ENCODE measurements around the gene NCSTN. TPM values are rescaled to one million over a fixed set of nuclear protein-coding genes. Genes with fewer than 3 reads are reported as not detected.

NCSTN gene
- total and polyA plus RNA-seq, 10 of the 15 experiments (the other 5 are each of a cell fraction or from before 2014, with no cell fraction given): 33.3 to 88.2 (median 60.4) TPM

DNA sequence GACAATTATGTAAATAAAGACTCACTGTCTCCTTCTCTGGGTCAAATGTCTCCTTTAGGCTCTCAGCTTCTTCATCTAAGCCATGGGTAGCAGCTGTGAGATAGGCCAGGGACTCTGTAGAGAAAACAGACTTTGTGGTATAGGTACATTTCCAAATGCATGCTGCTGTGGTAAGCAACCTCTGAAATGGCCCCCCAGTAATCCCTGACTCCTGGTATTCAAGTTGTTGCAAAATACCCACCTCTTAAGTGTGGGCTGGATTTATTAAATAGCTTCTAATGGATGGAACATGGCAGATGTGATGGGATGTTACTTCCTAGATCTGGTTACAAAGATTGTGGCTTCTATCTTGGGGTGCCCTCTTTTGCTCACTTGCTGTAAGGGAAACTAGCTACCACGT is 47.1 kb upstream of the NCSTN start (continued):
- TF ChIP-seq, protein P1, sequence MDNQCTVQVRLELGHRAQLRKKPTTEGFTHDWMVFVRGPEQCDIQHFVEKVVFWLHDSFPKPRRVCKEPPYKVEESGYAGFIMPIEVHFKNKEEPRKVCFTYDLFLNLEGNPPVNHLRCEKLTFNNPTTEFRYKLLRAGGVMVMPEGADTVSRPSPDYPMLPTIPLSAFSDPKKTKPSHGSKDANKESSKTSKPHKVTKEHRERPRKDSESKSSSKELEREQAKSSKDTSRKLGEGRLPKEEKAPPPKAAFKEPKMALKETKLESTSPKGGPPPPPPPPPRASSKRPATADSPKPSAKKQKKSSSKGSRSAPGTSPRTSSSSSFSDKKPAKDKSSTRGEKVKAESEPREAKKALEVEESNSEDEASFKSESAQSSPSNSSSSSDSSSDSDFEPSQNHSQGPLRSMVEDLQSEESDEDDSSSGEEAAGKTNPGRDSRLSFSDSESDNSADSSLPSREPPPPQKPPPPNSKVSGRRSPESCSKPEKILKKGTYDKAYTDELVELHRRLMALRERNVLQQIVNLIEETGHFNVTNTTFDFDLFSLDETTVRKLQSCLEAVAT (IDR thresholded peaks at IDR 0.05): no peak
- TF ChIP-seq RAD51 (IDR thresholded peaks at IDR 0.05) (no peak), SP1 (IDR thresholded peaks at IDR 0.05; ENCODE audit: low read depth, low read length) (no peak), CBX5 (IDR thresholded peaks at IDR 0.05; ENCODE audit: low read depth) (no peak), ASH2L (IDR thresholded peaks at IDR 0.05; ENCODE audit: borderline replicate concordance, low read depth) (no peak), BHLHE40 (IDR thresholded peaks at IDR 0.05; ENCODE audit: borderline replicate concordance in 1 of 2, low read depth in 2 of 2, low read length in 1 of 2) (no peak), WRNIP1 (IDR thresholded peaks at IDR 0.05; ENCODE audit: borderline replicate concordance, low read depth, low read length) (no peak)

DNA sequence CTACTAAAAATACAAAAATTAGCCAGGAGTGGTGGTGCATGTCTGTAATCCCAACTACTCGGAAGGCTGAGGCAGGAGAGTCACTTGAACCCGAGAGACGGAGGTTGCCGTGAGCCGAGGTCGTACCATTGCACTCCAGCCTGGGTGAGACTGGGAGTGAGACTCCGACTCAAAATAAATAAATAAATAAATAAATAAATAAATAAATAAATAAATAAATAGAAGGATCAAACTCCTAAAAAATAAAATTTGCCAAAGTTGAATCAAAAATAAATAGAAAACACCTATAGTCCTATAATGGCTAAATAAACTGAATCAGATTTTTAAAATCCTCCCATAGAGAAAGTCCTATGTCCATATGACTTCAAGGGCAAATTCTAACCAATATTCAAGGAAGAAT is 43.0 kb upstream of the NCSTN start:
- H3K4me1 ChIP-seq (ENCODE audit: control insufficient read depth, insufficient read depth, low read length): no peaks in the 10 kb centered on the region
- ATAC-seq: no peak
- 84% methylated on average over 7 of the region's 7 CpGs for WGBS (ENCODE audit: insufficient coverage, insufficient replicate concordance, low lambda C conversion rate, missing lambda C conversion rate)
- TF ChIP-seq SUPT20H (IDR thresholded peaks at IDR 0.05; ENCODE audit: borderline replicate concordance, control insufficient read depth, low read depth, low read length) (no peak), ZNF384 (IDR thresholded peaks at IDR 0.05; ENCODE audit: borderline replicate concordance, low read depth, low read length) (no peak), NR2C2 (IDR thresholded peaks at IDR 0.05; ENCODE audit: borderline replicate concordance, control insufficient read depth, insufficient read length, low read depth) (no peak), SP1 (IDR thresholded peaks at IDR 0.05; ENCODE audit: low read depth, low read length) (no peak), BHLHE40 (IDR thresholded peaks at IDR 0.05; ENCODE audit: borderline replicate concordance in 1 of 2, low read depth in 2 of 2, low read length in 1 of 2) (no peak), TBL1XR1 (IDR thresholded peaks at IDR 0.05; ENCODE audit: low read depth, low read length) (no peak), RAD51 (IDR thresholded peaks at IDR 0.05) (no peak), YBX1 (IDR thresholded peaks at IDR 0.05) (no peak), ESRRA (IDR thresholded peaks at IDR 0.05; ENCODE audit: low read length) (no peak), NFYB (IDR thresholded peaks at IDR 0.05; ENCODE audit: insufficient read depth, low read depth, low read length) (no peak), TCF3 (IDR thresholded peaks at IDR 0.05; ENCODE audit: borderline replicate concordance, insufficient read depth, low read depth, low read length) (no peak)
- TF ChIP-seq, protein P2, sequence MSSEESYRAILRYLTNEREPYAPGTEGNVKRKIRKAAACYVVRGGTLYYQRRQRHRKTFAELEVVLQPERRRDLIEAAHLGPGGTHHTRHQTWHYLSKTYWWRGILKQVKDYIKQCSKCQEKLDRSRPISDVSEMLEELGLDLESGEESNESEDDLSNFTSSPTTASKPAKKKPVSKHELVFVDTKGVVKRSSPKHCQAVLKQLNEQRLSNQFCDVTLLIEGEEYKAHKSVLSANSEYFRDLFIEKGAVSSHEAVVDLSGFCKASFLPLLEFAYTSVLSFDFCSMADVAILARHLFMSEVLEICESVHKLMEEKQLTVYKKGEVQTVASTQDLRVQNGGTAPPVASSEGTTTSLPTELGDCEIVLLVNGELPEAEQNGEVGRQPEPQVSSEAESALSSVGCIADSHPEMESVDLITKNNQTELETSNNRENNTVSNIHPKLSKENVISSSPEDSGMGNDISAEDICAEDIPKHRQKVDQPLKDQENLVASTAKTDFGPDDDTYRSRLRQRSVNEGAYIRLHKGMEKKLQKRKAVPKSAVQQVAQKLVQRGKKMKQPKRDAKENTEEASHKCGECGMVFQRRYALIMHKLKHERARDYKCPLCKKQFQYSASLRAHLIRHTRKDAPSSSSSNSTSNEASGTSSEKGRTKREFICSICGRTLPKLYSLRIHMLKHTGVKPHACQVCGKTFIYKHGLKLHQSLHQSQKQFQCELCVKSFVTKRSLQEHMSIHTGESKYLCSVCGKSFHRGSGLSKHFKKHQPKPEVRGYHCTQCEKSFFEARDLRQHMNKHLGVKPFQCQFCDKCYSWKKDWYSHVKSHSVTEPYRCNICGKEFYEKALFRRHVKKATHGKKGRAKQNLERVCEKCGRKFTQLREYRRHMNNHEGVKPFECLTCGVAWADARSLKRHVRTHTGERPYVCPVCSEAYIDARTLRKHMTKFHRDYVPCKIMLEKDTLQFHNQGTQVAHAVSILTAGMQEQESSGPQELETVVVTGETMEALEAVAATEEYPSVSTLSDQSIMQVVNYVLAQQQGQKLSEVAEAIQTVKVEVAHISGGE (CRISPR knock-in tag; IDR thresholded peaks at IDR 0.05): no peak
- TF ChIP-seq, protein P3, sequence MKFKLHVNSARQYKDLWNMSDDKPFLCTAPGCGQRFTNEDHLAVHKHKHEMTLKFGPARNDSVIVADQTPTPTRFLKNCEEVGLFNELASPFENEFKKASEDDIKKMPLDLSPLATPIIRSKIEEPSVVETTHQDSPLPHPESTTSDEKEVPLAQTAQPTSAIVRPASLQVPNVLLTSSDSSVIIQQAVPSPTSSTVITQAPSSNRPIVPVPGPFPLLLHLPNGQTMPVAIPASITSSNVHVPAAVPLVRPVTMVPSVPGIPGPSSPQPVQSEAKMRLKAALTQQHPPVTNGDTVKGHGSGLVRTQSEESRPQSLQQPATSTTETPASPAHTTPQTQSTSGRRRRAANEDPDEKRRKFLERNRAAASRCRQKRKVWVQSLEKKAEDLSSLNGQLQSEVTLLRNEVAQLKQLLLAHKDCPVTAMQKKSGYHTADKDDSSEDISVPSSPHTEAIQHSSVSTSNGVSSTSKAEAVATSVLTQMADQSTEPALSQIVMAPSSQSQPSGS (IDR thresholded peaks at IDR 0.05; ENCODE audit: low read length): no peak

More for the DNA sequence above, 43.0 kb upstream of the NCSTN start:
- H3K79me2 ChIP-seq (ENCODE audit: control insufficient read depth, insufficient read depth, low read length): no peaks in the 10 kb centered on the region
- intact Hi-C loops (cut with micrococcal nuclease; ENCODE audit: unreplicated experiment) (no loop called here), in situ Hi-C loops (cut with MboI) (no loop called here)
- peaks cover 15 to 42% of the 10 kb centered on the region in 2 experiments for H3K36me3 ChIP-seq (ENCODE audit: control insufficient read depth in 2 of 2, insufficient read depth in 2 of 2, low read length in 1 of 2)
- SMC1A ChIA-PET (ENCODE audit: uncharacterized antibody, unreplicated experiment): interaction anchor here (1.1 kb wide), 1 partner anchor 8 kb away, joined by 4 read pairs; no protein-coding TSS in a partner anchor
- no peak overlapping the region for H3K4me3 ChIP-seq
- H3K27me3 ChIP-seq (replicated peaks in 1 of 2; ENCODE audit: control insufficient read depth in 2 of 2, insufficient read depth in 2 of 2, low read length in 1 of 2): no peaks in the 10 kb centered on the region
- POLR2A ChIA-PET: no interaction called here
- no peaks in the 10 kb centered on the region for H4K20me1 ChIP-seq (ENCODE audit: control insufficient read depth, insufficient read depth)
- FAIRE-seq: no peak
- no peak for DNase-seq (ENCODE audit: low read depth, low spot score)
- H3K9me3 ChIP-seq (replicated peaks; ENCODE audit: control insufficient read depth, insufficient read depth, low read length): no peaks in the 10 kb centered on the region
- RAD21 ChIA-PET (ENCODE audit: unreplicated experiment): no interaction called here
- CTCF ChIA-PET: interaction anchor here (1.1 to 2.4 kb wide), 3 partner anchors 9 to 48 kb away, joined by 4 to 11 read pairs (median 7); no protein-coding TSS in a partner anchor
- no peak overlapping the region for H3K9ac ChIP-seq (ENCODE audit: control insufficient read depth, insufficient read depth, low read length)
- BruUV-seq (replicated peaks): no TSS peak
- no peak overlapping the region for H3K27ac ChIP-seq (ENCODE audit: control insufficient read depth, insufficient read depth)
- no peak overlapping the region for H2AFZ ChIP-seq (ENCODE audit: control insufficient read depth, low read depth, low read length)
- no peak overlapping the region for H3K4me2 ChIP-seq (ENCODE audit: control insufficient read depth, insufficient read depth)

Measured in GM12878 (cell line).